ENCODE data around the gene IL3RA. TPM values are rescaled to one million over a fixed set of nuclear protein-coding genes. Genes with fewer than 3 reads are reported as not detected.

Gene IL3RA
- total and polyA plus RNA-seq, 4 donors: 0.33 to 1.7 (median 1.0) TPM

- no peak overlapping the region for H3K27ac ChIP-seq (ENCODE audit: low read depth in 1 of 2, low read length in 2 of 2)
- no peak overlapping the region for H3K9ac ChIP-seq (ENCODE audit: low read depth in 1 of 2, low read length in 2 of 2)
- peaks cover 12 to 39% (median 14%) of the 10 kb centered on the region in 4 donors for H3K36me3 ChIP-seq (ENCODE audit: control insufficient read depth in 4 of 4, insufficient read depth in 3 of 4, low read depth in 1 of 4, low read length in 3 of 4)
- H3K9me3 ChIP-seq (ENCODE audit: control insufficient read depth in 4 of 4, low read length in 3 of 4): no peaks in the 10 kb centered on the region
- H3K27me3 ChIP-seq (ENCODE audit: control insufficient read depth in 4 of 4, insufficient read depth in 4 of 4, low read length in 3 of 4): no peaks in the 10 kb centered on the region
- no peak overlapping the region for H3K4me3 ChIP-seq (ENCODE audit: low read depth in 1 of 3, low read length in 3 of 3)
- TF ChIP-seq SP1 (IDR thresholded peaks at IDR 0.05): no peak
- TF ChIP-seq GABPA (IDR thresholded peaks at IDR 0.05 in 1 of 2, conservative IDR thresholded peaks at IDR 0.05 in 1 of 2): no peak
- no peak for TF ChIP-seq RXRA (IDR thresholded peaks at IDR 0.05)
- no peak for TF ChIP-seq EGR1 (IDR thresholded peaks at IDR 0.05; ENCODE audit: low read depth in 2 of 2)
- no peak for TF ChIP-seq CTCF (IDR thresholded peaks at IDR 0.05; ENCODE audit: low read depth, low read length, missing input control)
- TF ChIP-seq JUND (IDR thresholded peaks at IDR 0.05): no peak
- no peak for TF ChIP-seq RAD21 (IDR thresholded peaks at IDR 0.05)
- TF ChIP-seq FOXA1 (IDR thresholded peaks at IDR 0.05): no peak
- TF ChIP-seq HNF4A (conservative IDR thresholded peaks at IDR 0.05): no peak
- no peak for TF ChIP-seq ATF3 (IDR thresholded peaks at IDR 0.05)
- TF ChIP-seq FOXA2 (IDR thresholded peaks at IDR 0.05): no peak
- no peak for TF ChIP-seq TAF1 (conservative IDR thresholded peaks at IDR 0.05)
- no peak for TF ChIP-seq HNF4G (IDR thresholded peaks at IDR 0.05)
- TF ChIP-seq YY1 (IDR thresholded peaks at IDR 0.05): no peak
- no peak for TF ChIP-seq ZBTB33 (IDR thresholded peaks at IDR 0.05)
- no peak for TF ChIP-seq REST (IDR thresholded peaks at IDR 0.05)
- no peak for DNase-seq (ENCODE audit: low spot score)
- WGBS: 93% methylated on average over 29 of the region's 29 CpGs
- H3K4me1 ChIP-seq (ENCODE audit: control insufficient read depth in 4 of 4, insufficient read depth in 4 of 4, low read length in 3 of 4): peaks cover 0 to 5% (median 3%) of the 10 kb centered on the region in 4 donors
Observed at GRCh38 chrX:1398431-1399340, 62.1 kb downstream of the IL3RA start.
